Mucosa of rectum (tissue), 2 donors: ENCODE data around the gene MAP2K5.

ENCODE experiments used
- H3K27ac ChIP-seq, 2 donors: one replicate each; pipeline ENCODE4 v1.7.0; 2013; ENCODE audit warnings: inconsistent platforms in 2 of 2, low read depth in 2 of 2, low read length in 2 of 2
- H3K27me3 ChIP-seq, 2 donors: one replicate each; pipeline ENCODE4 v1.7.0; 2013; ENCODE audit warnings: low read length in 2 of 2; ENCODE audit not compliant: control insufficient read depth in 2 of 2, insufficient read depth in 2 of 2
- H3K36me3 ChIP-seq, 2 donors: one replicate each; pipeline ENCODE4 v1.7.0; 2013; ENCODE audit warnings: low read length in 2 of 2; ENCODE audit not compliant: control insufficient read depth in 2 of 2, insufficient read depth in 2 of 2
- H3K4me1 ChIP-seq, 2 donors: one replicate each; pipeline ENCODE4 v1.7.0; 2013; ENCODE audit warnings: low read length in 2 of 2, mild to moderate bottlenecking in 1 of 2; ENCODE audit not compliant: control insufficient read depth in 2 of 2, insufficient read depth in 2 of 2
- H3K4me3 ChIP-seq, 2 donors: one replicate each; pipeline ENCODE4 v1.7.0; 2013; ENCODE audit warnings: low read length in 2 of 2
- H3K9ac ChIP-seq, 2 donors: one replicate each; pipeline ENCODE4 v1.7.0; 2013; ENCODE audit warnings: low read length in 2 of 2, low read depth in 1 of 2, mild to moderate bottlenecking in 1 of 2
- H3K9me3 ChIP-seq, 2 donors: one replicate each; pipeline ENCODE4 v1.7.0; 2013; ENCODE audit warnings: low read length in 2 of 2; ENCODE audit not compliant: control insufficient read depth in 2 of 2
- donor health status: healthy.
- donor health status: Normal muscosa, but diverticular disease.

The MAP2K5 gene

GRCh38 chr15:67558502-67558901, 16.0 kb downstream of the MAP2K5 start:
- Histone ChIP-seq H3K36me3 (peaks cover 8 to 10% of the 10 kb centered on the region in 2 donors), H3K9me3 (no peaks in the 10 kb centered on the region), H3K27ac (no peak overlapping the region), H3K9ac (no peak overlapping the region), H3K27me3 (no peaks in the 10 kb centered on the region), H3K4me1 (no peaks in the 10 kb centered on the region), H3K4me3 (no peak overlapping the region)

GRCh38 chr15:67559158-67559557, 16.7 kb downstream of the MAP2K5 start:
- Histone ChIP-seq H3K9me3 (no peaks in the 10 kb centered on the region), H3K27me3 (no peaks in the 10 kb centered on the region), H3K4me3 (no peak overlapping the region), H3K9ac (no peak overlapping the region), H3K4me1 (no peaks in the 10 kb centered on the region), H3K27ac (no peak overlapping the region), H3K36me3 (peaks cover 8 to 10% of the 10 kb centered on the region in 2 donors)

- peaks cover 8 to 10% of the 10 kb centered on the region in 2 donors for H3K36me3 ChIP-seq
- H3K4me1 ChIP-seq: no peaks in the 10 kb centered on the region
- no peak overlapping the region for H3K4me3 ChIP-seq
- H3K9me3 ChIP-seq: no peaks in the 10 kb centered on the region
- H3K27ac ChIP-seq: no peak overlapping the region
- no peak overlapping the region for H3K9ac ChIP-seq
- H3K27me3 ChIP-seq: no peaks in the 10 kb centered on the region
Observed at GRCh38 chr15:67559576-67559975, 17.1 kb downstream of the MAP2K5 start.

- no peaks in the 10 kb centered on the region for H3K27me3 ChIP-seq
- no peak overlapping the region for H3K27ac ChIP-seq
- no peaks in the 10 kb centered on the region for H3K9me3 ChIP-seq
- peaks cover 6 to 8% of the 10 kb centered on the region in 2 donors for H3K36me3 ChIP-seq
- H3K4me3 ChIP-seq: no peak overlapping the region
- no peak overlapping the region for H3K9ac ChIP-seq
- no peaks in the 10 kb centered on the region for H3K4me1 ChIP-seq
Observed at GRCh38 chr15:67560320-67560719, 17.8 kb downstream of the MAP2K5 start.

GRCh38 chr15:67563092-67563491, 20.6 kb downstream of the MAP2K5 start:
- no peak overlapping the region for H3K4me3 ChIP-seq
- H3K27me3 ChIP-seq: no peaks in the 10 kb centered on the region
- peaks cover 4 to 6% of the 10 kb centered on the region in 2 donors for H3K36me3 ChIP-seq
- no peaks in the 10 kb centered on the region for H3K9me3 ChIP-seq
- no peaks in the 10 kb centered on the region for H3K4me1 ChIP-seq
- no peak overlapping the region for H3K27ac ChIP-seq
- H3K9ac ChIP-seq: no peak overlapping the region

GRCh38 chr15:67564021-67564967, 21.8 kb downstream of the MAP2K5 start:
- Histone ChIP-seq H3K9me3 (no peaks in the 10 kb centered on the region), H3K36me3 (peaks cover 0 to 6% of the 10 kb centered on the region in 2 donors), H3K4me1 (peaks cover 2 to 4% of the 10 kb centered on the region in 2 donors), H3K9ac (no peak overlapping the region), H3K27ac (no peak overlapping the region), H3K4me3 (no peak overlapping the region), H3K27me3 (no peaks in the 10 kb centered on the region)

GRCh38 chr15:67564968-67565345, 22.5 kb downstream of the MAP2K5 start:
- peaks cover 0 to 6% of the 10 kb centered on the region in 2 donors for H3K36me3 ChIP-seq
- H3K4me3 ChIP-seq: no peak overlapping the region
- no peaks in the 10 kb centered on the region for H3K27me3 ChIP-seq
- no peaks in the 10 kb centered on the region for H3K9me3 ChIP-seq
- H3K4me1 ChIP-seq: peaks cover 6 to 9% of the 10 kb centered on the region in 2 donors
- no peak overlapping the region for H3K27ac ChIP-seq
- no peak overlapping the region for H3K9ac ChIP-seq

GRCh38 chr15:67569668-67570067, 27.2 kb downstream of the MAP2K5 start:
- Histone ChIP-seq H3K27me3 (no peaks in the 10 kb centered on the region), H3K4me3 (no peak overlapping the region), H3K36me3 (no peaks in the 10 kb centered on the region), H3K9me3 (no peaks in the 10 kb centered on the region), H3K27ac (peak overlapping the region; percentile 84 to 85), H3K4me1 (peaks cover 11 to 28% of the 10 kb centered on the region in 2 donors), H3K9ac (no peak overlapping the region)

- Histone ChIP-seq H3K4me3 (peak overlapping the region in 1 of 2 donors; percentile 23), H3K4me1 (peaks cover 11 to 28% of the 10 kb centered on the region in 2 donors), H3K27ac (peak overlapping the region; percentile 84 to 85), H3K9ac (no peak overlapping the region), H3K9me3 (no peaks in the 10 kb centered on the region), H3K27me3 (no peaks in the 10 kb centered on the region), H3K36me3 (no peaks in the 10 kb centered on the region)
Observed at GRCh38 chr15:67570875-67571647, 28.6 kb downstream of the MAP2K5 start.
